ENCODE data around the gene TMEM80.
A peak's percentile ranks its signal among the peaks of the same experiment; 100 is the strongest.

TMEM80 gene

DNA sequence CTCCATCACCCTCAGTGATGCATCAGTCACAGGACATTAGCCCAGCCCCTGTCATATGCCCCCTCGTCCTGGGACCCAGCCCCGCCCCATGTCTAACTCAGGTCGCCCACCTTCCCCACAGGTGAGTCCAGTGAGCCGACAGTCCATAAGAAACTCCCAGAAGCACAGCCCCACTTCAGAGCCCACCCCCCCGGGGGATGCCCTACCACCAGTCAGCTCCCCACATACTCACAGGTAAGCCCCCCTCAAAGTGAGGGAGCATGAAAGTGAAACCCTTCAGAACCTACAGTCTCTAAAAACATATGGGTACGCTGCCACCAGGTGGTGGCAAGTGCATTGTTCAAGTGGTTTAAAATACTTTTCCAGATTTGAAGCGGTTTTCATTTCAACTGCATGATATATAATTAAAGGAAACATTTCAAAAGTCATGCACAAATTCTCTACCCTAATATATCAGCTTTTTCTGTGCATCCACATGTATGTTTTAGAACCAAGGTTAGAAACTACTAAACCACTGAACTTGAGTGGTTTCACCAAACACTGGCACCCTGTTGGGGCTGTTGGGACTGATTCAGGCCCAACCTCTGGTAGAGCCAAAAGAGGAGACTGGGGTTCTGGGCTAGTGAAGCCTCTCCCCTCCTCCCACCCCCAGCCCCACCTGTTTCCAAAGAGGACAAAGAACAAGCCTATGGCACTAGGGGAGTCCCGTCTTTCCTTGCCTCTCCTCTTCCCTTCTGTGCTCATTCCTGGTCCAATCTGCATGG, 27.7 kb downstream of the TMEM80 start:
- no peaks in the 10 kb centered on the region for H3K9me2 ChIP-seq (replicated peaks; ENCODE audit: low read depth, low read length)
- TF ChIP-seq, protein P1, sequence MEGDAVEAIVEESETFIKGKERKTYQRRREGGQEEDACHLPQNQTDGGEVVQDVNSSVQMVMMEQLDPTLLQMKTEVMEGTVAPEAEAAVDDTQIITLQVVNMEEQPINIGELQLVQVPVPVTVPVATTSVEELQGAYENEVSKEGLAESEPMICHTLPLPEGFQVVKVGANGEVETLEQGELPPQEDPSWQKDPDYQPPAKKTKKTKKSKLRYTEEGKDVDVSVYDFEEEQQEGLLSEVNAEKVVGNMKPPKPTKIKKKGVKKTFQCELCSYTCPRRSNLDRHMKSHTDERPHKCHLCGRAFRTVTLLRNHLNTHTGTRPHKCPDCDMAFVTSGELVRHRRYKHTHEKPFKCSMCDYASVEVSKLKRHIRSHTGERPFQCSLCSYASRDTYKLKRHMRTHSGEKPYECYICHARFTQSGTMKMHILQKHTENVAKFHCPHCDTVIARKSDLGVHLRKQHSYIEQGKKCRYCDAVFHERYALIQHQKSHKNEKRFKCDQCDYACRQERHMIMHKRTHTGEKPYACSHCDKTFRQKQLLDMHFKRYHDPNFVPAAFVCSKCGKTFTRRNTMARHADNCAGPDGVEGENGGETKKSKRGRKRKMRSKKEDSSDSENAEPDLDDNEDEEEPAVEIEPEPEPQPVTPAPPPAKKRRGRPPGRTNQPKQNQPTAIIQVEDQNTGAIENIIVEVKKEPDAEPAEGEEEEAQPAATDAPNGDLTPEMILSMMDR (conservative IDR thresholded peaks at IDR 0.05; ENCODE audit: low read length): peak; percentile 80
- no peak for TF ChIP-seq EZH2phosphoT487 (IDR thresholded peaks at IDR 0.05; ENCODE audit: borderline replicate concordance)
- H3K36me3 ChIP-seq (ENCODE audit: insufficient read depth, low read length): no peaks in the 10 kb centered on the region
- H3K4me3 ChIP-seq (ENCODE audit: low read length, poor library complexity, severe bottlenecking): no peak overlapping the region
- H3K9ac ChIP-seq (ENCODE audit: low read depth, low read length, poor library complexity, severe bottlenecking): no peak overlapping the region
- H2AFZ ChIP-seq (ENCODE audit: low read length): no peak overlapping the region
- no peaks in the 10 kb centered on the region for H3K9me3 ChIP-seq (ENCODE audit: insufficient read depth, low read depth, low read length)
- H4K20me1 ChIP-seq (ENCODE audit: insufficient read depth, low read length, poor library complexity, severe bottlenecking): no peaks in the 10 kb centered on the region
- no peaks in the 10 kb centered on the region for H3F3A ChIP-seq (ENCODE audit: low read depth)
- no peak overlapping the region for H3K4me2 ChIP-seq (ENCODE audit: low read depth, low read length, poor library complexity, severe bottlenecking)
- H3K27me3 ChIP-seq (ENCODE audit: insufficient read depth, low read length, poor library complexity, severe bottlenecking): no peaks in the 10 kb centered on the region
- peaks cover 3% of the 10 kb centered on the region for H3K4me1 ChIP-seq (ENCODE audit: insufficient read depth, low read length, poor library complexity, severe bottlenecking)
- no peaks in the 10 kb centered on the region for H3K79me2 ChIP-seq (ENCODE audit: insufficient read depth, low read length)

DNA sequence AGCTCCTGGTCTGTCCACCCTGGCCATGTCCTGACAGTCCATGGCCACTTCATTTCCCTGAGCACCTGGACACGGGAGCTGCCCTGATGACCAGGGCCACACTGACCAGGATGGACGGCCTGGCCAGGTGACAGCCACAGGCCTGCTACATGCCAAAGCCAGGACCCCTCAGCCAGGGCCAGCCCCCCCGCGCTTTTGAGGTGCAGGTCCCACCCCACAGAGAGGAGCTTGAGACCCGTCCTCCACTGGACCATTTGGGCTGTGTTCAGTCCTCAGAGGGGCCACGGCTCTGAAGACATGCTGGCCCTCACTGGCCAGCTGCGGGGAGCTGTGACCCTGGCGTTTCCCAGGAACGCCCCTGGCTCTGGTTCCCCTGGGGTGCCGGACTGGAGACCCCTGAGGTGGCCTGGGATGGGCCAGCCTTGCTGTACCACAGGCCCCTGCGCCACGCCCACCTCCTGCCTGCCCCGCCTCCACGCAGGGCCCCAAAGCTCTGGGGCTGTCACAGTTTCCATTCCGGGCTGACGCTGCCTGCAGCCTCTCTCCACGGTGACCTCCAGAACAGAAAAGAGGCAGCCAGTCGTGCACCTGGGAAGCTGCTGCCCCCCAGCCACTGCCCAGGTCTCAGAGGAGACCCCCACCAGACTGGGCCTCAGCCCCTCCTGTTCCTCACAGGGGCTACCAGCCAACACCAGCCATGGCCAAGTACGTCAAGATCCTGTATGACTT, 28.6 kb downstream of the TMEM80 start:
- H3K9me2 ChIP-seq (replicated peaks; ENCODE audit: low read depth, low read length): no peaks in the 10 kb centered on the region
- no peak overlapping the region for H2AFZ ChIP-seq (ENCODE audit: low read length)
- H3K36me3 ChIP-seq (ENCODE audit: insufficient read depth, low read length): no peaks in the 10 kb centered on the region
- no peaks in the 10 kb centered on the region for H3K27me3 ChIP-seq (ENCODE audit: insufficient read depth, low read length, poor library complexity, severe bottlenecking)
- H3K9me3 ChIP-seq (ENCODE audit: insufficient read depth, low read depth, low read length): no peaks in the 10 kb centered on the region
- H3K4me2 ChIP-seq (ENCODE audit: low read depth, low read length, poor library complexity, severe bottlenecking): no peak overlapping the region
- TF ChIP-seq EZH2phosphoT487 (IDR thresholded peaks at IDR 0.05; ENCODE audit: borderline replicate concordance): no peak
- TF ChIP-seq, protein P1 (conservative IDR thresholded peaks at IDR 0.05; ENCODE audit: low read length): no peak
- no peaks in the 10 kb centered on the region for H3K79me2 ChIP-seq (ENCODE audit: insufficient read depth, low read length)
- peaks cover 3% of the 10 kb centered on the region for H3K4me1 ChIP-seq (ENCODE audit: insufficient read depth, low read length, poor library complexity, severe bottlenecking)
- H3K4me3 ChIP-seq (ENCODE audit: low read length, poor library complexity, severe bottlenecking): no peak overlapping the region
- no peaks in the 10 kb centered on the region for H4K20me1 ChIP-seq (ENCODE audit: insufficient read depth, low read length, poor library complexity, severe bottlenecking)
- no peak overlapping the region for H3K9ac ChIP-seq (ENCODE audit: low read depth, low read length, poor library complexity, severe bottlenecking)
- H3F3A ChIP-seq (ENCODE audit: low read depth): no peaks in the 10 kb centered on the region

DNA sequence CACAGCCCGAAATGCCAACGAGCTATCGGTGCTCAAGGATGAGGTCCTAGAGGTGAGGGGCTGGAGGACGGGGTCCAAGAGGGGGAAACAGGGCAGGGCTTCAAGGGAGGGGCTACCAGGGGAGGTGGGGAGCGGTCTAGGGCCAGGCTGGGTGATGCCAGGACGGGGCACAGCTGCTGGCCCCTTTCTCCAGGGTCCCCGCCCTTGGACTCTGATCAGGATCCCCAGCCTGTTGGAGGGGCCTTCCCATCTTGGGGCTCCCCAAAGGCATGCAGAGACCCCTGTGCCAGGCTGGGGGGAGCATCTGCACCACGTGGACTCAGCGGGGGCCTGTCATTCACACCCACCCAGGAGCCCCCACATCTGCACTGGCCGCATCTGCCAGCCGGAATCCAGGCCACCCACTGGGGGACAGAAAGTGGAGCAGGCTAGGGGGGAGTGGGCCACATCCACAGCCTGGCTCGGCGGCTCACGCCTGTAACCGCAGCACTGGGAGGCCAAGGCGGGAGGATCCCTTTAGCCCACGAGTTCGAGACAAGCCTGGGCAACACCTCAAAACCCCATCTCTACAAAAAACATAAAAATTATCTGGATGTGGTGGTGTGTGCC, 29.3 kb downstream of the TMEM80 start:
- Histone ChIP-seq H3K4me2 (ENCODE audit: low read depth, low read length, poor library complexity, severe bottlenecking) (no peak overlapping the region), H2AFZ (ENCODE audit: low read length) (no peak overlapping the region)

More for the DNA sequence above, 29.3 kb downstream of the TMEM80 start:
- Histone ChIP-seq H3K27me3 (ENCODE audit: insufficient read depth, low read length, poor library complexity, severe bottlenecking) (no peaks in the 10 kb centered on the region), H3F3A (ENCODE audit: low read depth) (no peaks in the 10 kb centered on the region), H3K9ac (ENCODE audit: low read depth, low read length, poor library complexity, severe bottlenecking) (no peak overlapping the region), H3K79me2 (ENCODE audit: insufficient read depth, low read length) (no peaks in the 10 kb centered on the region), H3K9me2 (replicated peaks; ENCODE audit: low read depth, low read length) (no peaks in the 10 kb centered on the region), H3K4me1 (ENCODE audit: insufficient read depth, low read length, poor library complexity, severe bottlenecking) (peaks cover 3% of the 10 kb centered on the region), H3K9me3 (ENCODE audit: insufficient read depth, low read depth, low read length) (no peaks in the 10 kb centered on the region), H3K4me3 (ENCODE audit: low read length, poor library complexity, severe bottlenecking) (no peak overlapping the region), H3K36me3 (ENCODE audit: insufficient read depth, low read length) (no peaks in the 10 kb centered on the region), H4K20me1 (ENCODE audit: insufficient read depth, low read length, poor library complexity, severe bottlenecking) (no peaks in the 10 kb centered on the region)
- TF ChIP-seq EZH2phosphoT487 (IDR thresholded peaks at IDR 0.05; ENCODE audit: borderline replicate concordance): no peak
- TF ChIP-seq, protein P1 (conservative IDR thresholded peaks at IDR 0.05; ENCODE audit: low read length): no peak
